Heart right ventricle (tissue), 16 donors: ENCODE data around the gene SHOC1. TPM values are rescaled to one million over a fixed set of nuclear protein-coding genes. Genes with fewer than 3 reads are reported as not detected.

Experiments
- ATAC-seq, 8 donors: fragments of 200-7000 bp; cut with Tn5 transposase; one replicate each; pipeline ENCODE4 v1.9.1; 2020; ENCODE audit warnings: mild to moderate bottlenecking in 8 of 8, moderate library complexity in 8 of 8, moderate number of reproducible peaks in 1 of 8
- DNase-seq, 2 donors: peaks; one replicate each; pipeline ENCODE4 v3.0.0-alpha.2; 2020
- H3K27ac ChIP-seq, 10 donors: fragments of 200-600 bp; sonication (generic) in 2 of 10; one replicate each; pipeline versions ENCODE4 v1.5.0 to v1.8.0; 2020 to 2022; ENCODE audit warnings: mild to moderate bottlenecking in 3 of 10
- H3K27me3 ChIP-seq, 7 donors: fragments of 200-600 bp; one replicate each; pipeline ENCODE4 v1.8.0; 2021 to 2022; ENCODE audit warnings: mild to moderate bottlenecking in 2 of 7
- H3K36me3 ChIP-seq, 9 donors: fragments of 200-600 bp; sonication (generic) in 1 of 9; one replicate each; pipeline versions ENCODE4 v1.5.0 to v1.8.0; 2020 to 2022; ENCODE audit warnings: mild to moderate bottlenecking in 2 of 9
- H3K4me1 ChIP-seq, 9 donors: fragments of 200-600 bp; sonication (generic) in 1 of 9; one replicate each; pipeline versions ENCODE4 v1.5.0 to v1.8.0; 2020 to 2022; ENCODE audit warnings: mild to moderate bottlenecking in 4 of 9
- H3K4me3 ChIP-seq, 10 donors: fragments of 200-600 bp; sonication (generic) in 2 of 10; one replicate each; pipeline versions ENCODE4 v1.5.0 to v1.8.0; 2020 to 2022; ENCODE audit warnings: mild to moderate bottlenecking in 7 of 10, moderate library complexity in 2 of 10
- H3K9me3 ChIP-seq, 11 donors: fragments of 200-600 bp in 10 of 11; sonication (generic) in 2 of 11; one replicate each; pipeline versions ENCODE4 v1.5.0 to v1.8.0; 2013 to 2022; ENCODE audit warnings: mild to moderate bottlenecking in 2 of 11, control low read depth in 1 of 11, moderate library complexity in 1 of 11
- WGBS, 2 donors: extraction: QIAGEN DNeasy Blood & Tissue Kit; methylation state at CpG; one replicate each; pipeline ENCODE4 v1.1.7; 2013; ENCODE audit warnings: inconsistent platforms in 1 of 2; 5-methylcytosine and 5-hydroxymethylcytosine counted together
- intact Hi-C, 10 donors: fragments of 100-400 bp; cut with DNase I; formaldehyde crosslinking; loops; one replicate each; pipeline versions ENCODE4 v1.11.1 to v1.14.2; 2022
- polyA plus RNA-seq, 2 donors: library from polyadenylated mRNA; stranded (reverse); fragments of 200-250 nt; gene quantifications; one replicate each; pipeline ENCODE4 v1.2.3, GENCODE V29; 2013
- total RNA-seq, 10 donors: library from RNA; stranded (reverse); fragmentation: NEBNext Ultra II Directional in 3 of 10; extraction: Animal tissue kit (Norgen Biotek cat#: 25700) in 3 of 10; gene quantifications; one replicate each; pipeline versions ENCODE4 v1.2.1 to v1.2.4, GENCODE V29; 2021 to 2023
- TF ChIP-seq, protein P1 (sequence below), 9 donors: fragments of 200-600 bp; sonication (generic) in 2 of 9; IDR thresholded peaks; one replicate each; pipeline versions ENCODE4 v1.5.0 to v1.8.0; 2021 to 2022; ENCODE audit warnings: antibody characterized with exemption in 9 of 9, mild to moderate bottlenecking in 5 of 9, moderate library complexity in 1 of 9
- donor health status: Arrhythmogenic right ventricular cardiomyopathy.
- donor health status: ischemic (EF 13 %, LVEDD 7.1; RV severe dilation, severe dysfunction).
- donor health status: healthy with polysubstance abuse.
- donor health status: DM: no; HTN: yes; CAD: no.
- donor health status: DM: no; HTN: no; CAD: no.
- donor health status: ischemic (EF 25% LVEDD 6.9; RV normal size, moderate dysfunction).
- donor health status: ischemic (EF 25% LVEDD 5.7; RV mildly dilated, moderate dysfunction).
- donor health status: healthy.
- donor health status: DM: yes; HTN: yes; CAD: no.
- donor health status: Ischemic cardiomyopathy.
- donor health status: ischemic (EF 35%, LVEDD 5.7; RV mildly dilated, moderate dysfunction).
- donor health status: nonischemic (EF 11% LVEDD 7.7; RV severe dilation, severe dysfunction).
- donor health status: DM: yes; HTN: yes; CAD: no.
- donor health status: PGD.
- donor health status: ischemic (EF 29% LVEDD 5.4; RV normal size, mild dysfunction).
- donor health status: nonischemic (EF 23%, LVEDD 6.1; RV moderate dilation, normal function).

The SHOC1 gene
- total and polyA plus RNA-seq, 12 donors: not detected

DNA sequence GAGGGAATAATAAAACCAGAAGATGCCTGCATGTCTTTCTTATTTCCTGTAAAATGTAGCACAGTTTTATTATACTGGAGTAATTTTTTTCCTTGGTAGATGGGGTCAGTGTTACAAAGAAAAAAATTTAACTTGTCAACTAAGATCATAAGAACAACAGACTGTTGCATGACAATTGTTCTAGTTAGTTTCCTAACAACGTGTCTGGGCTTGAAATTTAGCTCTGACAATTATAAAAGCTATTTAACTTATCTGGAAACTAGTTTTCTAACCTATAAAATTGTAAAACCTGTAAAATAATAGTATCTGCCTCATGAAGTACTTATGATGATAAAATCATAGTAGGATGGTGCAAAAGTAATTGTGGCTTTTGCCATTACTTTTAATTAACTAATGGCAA is 4.9 kb downstream of the SHOC1 start:
- no peak overlapping the region for H3K27ac ChIP-seq
- ATAC-seq (no peak), DNase-seq (no peak)
- 84 to 86% methylated on average over 1 of the region's 1 CpG for WGBS, 2 donors
- H3K9me3 ChIP-seq: peaks cover 0 to 14% (median 4%) of the 10 kb centered on the region in 11 donors
- intact Hi-C loops: no loop called here
- H3K4me3 ChIP-seq: no peak overlapping the region
- TF ChIP-seq, protein P1, sequence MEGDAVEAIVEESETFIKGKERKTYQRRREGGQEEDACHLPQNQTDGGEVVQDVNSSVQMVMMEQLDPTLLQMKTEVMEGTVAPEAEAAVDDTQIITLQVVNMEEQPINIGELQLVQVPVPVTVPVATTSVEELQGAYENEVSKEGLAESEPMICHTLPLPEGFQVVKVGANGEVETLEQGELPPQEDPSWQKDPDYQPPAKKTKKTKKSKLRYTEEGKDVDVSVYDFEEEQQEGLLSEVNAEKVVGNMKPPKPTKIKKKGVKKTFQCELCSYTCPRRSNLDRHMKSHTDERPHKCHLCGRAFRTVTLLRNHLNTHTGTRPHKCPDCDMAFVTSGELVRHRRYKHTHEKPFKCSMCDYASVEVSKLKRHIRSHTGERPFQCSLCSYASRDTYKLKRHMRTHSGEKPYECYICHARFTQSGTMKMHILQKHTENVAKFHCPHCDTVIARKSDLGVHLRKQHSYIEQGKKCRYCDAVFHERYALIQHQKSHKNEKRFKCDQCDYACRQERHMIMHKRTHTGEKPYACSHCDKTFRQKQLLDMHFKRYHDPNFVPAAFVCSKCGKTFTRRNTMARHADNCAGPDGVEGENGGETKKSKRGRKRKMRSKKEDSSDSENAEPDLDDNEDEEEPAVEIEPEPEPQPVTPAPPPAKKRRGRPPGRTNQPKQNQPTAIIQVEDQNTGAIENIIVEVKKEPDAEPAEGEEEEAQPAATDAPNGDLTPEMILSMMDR (IDR thresholded peaks at IDR 0.05): no peak
- no peaks in the 10 kb centered on the region for H3K4me1 ChIP-seq
- peaks cover 0 to 10% (median 0%) of the 10 kb centered on the region in 9 donors for H3K36me3 ChIP-seq
- H3K27me3 ChIP-seq: no peaks in the 10 kb centered on the region

DNA sequence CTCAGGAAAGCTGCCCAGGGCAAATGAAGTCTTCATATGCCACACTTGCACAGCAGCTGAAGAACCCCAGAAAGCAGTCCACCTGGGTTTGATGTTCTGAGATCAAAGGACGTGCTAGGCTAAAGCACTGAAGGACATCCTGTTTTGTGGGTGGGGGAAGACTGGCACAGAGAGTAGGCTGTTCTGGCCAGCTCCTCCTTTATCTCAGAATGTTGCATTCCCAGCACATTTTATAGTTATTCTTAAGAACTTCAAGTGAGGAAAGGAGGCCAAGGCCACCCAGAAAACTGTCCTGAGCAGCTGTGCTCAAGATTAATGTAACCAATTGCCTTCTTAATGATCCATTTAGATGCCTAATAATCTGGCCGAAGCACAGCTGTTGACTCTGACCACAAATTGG is 10.9 kb downstream of the SHOC1 start:
- H3K27ac ChIP-seq: no peak overlapping the region
- TF ChIP-seq, protein P1 (IDR thresholded peaks at IDR 0.05): no peak
- peaks cover 0 to 14% (median 4%) of the 10 kb centered on the region in 11 donors for H3K9me3 ChIP-seq
- no peak overlapping the region for H3K4me3 ChIP-seq
- peaks cover 0 to 3% (median 0%) of the 10 kb centered on the region in 9 donors for H3K4me1 ChIP-seq
- no peak for DNase-seq
- peaks cover 0 to 10% (median 0%) of the 10 kb centered on the region in 9 donors for H3K36me3 ChIP-seq
- H3K27me3 ChIP-seq: no peaks in the 10 kb centered on the region
- intact Hi-C loops: no loop called here
- WGBS, 2 donors: 79 to 80% methylated on average over 2 of the region's 2 CpGs
- no peak for ATAC-seq

DNA sequence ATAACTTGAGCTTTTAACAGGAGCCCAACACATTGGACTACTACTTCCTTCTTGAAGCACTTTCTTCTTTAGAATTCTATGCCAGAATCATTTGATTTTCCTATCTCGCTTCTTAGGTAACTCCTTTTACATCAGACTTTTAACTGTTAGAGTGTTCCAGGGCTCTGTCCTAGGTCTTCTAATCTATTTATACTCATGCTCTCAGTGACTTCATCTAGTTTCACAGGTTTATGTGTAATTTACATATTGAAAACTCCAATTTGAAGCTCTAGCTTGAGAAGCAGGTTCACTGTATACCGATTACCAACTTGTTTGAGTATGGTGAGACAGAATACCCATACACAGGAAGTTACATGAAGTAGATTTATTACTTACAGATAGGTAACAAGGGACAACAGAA is 11.3 kb downstream of the SHOC1 start:
- peaks cover 0 to 10% (median 0%) of the 10 kb centered on the region in 9 donors for H3K36me3 ChIP-seq
- peaks cover 0 to 14% (median 4%) of the 10 kb centered on the region in 11 donors for H3K9me3 ChIP-seq
- ATAC-seq: no peak
- H3K4me3 ChIP-seq: no peak overlapping the region
- intact Hi-C loops: no loop called here
- 91 to 99% methylated on average over 2 of the region's 2 CpGs for WGBS, 2 donors
- no peaks in the 10 kb centered on the region for H3K27me3 ChIP-seq
- TF ChIP-seq, protein P1 (IDR thresholded peaks at IDR 0.05): no peak
- no peak overlapping the region for H3K27ac ChIP-seq
- peaks cover 0 to 3% (median 0%) of the 10 kb centered on the region in 9 donors for H3K4me1 ChIP-seq
- DNase-seq: no peak

DNA sequence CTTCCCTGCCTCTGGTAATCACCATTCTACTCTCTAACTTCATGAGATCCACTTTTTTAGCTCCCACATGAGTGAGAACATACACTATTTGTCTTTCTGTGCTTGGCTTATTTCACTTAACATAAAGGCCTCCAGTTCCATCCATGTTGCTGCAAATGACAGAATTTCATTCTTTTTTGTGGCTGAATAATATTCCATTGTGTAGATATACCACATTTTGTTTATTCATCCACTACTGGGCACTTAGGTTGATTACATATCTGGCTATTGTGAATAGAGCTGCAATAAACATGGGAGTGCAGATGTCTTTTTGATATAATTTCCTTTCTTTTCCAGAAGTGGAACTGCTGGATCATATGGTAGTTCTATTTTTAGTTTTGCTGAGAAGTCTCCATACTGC is 28.7 kb downstream of the SHOC1 start:
- Histone ChIP-seq H3K4me3 (no peak overlapping the region), H3K27me3 (no peaks in the 10 kb centered on the region), H3K4me1 (no peaks in the 10 kb centered on the region), H3K9me3 (peaks cover 0 to 34% (median 9%) of the 10 kb centered on the region in 11 donors), H3K27ac (no peak overlapping the region), H3K36me3 (no peaks in the 10 kb centered on the region)
- ATAC-seq: no peak
- DNase-seq: no peak
- TF ChIP-seq, protein P1 (IDR thresholded peaks at IDR 0.05): no peak
- intact Hi-C loops: loop anchor here in 2 of 10 donors (10.0 kb wide), 2 partner anchors 129 to 599 kb away; partner anchors contain the start of gene UGCG (in 1 of the 2)
